Neural cell (in vitro differentiated cells): ENCODE results near the gene TRAPPC3. TPM values are rescaled to one million over a fixed set of nuclear protein-coding genes. Genes with fewer than 3 reads are reported as not detected.

Source experiments
- H2AFZ ChIP-seq: fragments of 200-600, 300-800 bp; sonication (generic), shearing (Covaris generic); 2 replicates; pipeline ENCODE4 v1.6.0; 2014; ENCODE audit warnings: low read depth, mild to moderate bottlenecking, antibody characterized with exemption, low read length, moderate library complexity
- H3F3A ChIP-seq: fragments of 200-600 bp; shearing (Covaris generic); 2 replicates; pipeline ENCODE4 v1.6.1; 2016; ENCODE audit warnings: mild to moderate bottlenecking, moderate library complexity, mixed read lengths, antibody characterized with exemption, low read length; ENCODE audit not compliant: insufficient read depth, poor library complexity, severe bottlenecking
- H3K27ac ChIP-seq: fragments of 200-600, 300-800 bp; sonication (generic), shearing (Covaris generic); 2 replicates; pipeline ENCODE4 v1.5.1; 2014; ENCODE audit warnings: mild to moderate bottlenecking, low read length, moderate library complexity
- H3K27me3 ChIP-seq: fragments of 300-800, 200-600 bp; sonication (generic), shearing (Covaris generic); 2 replicates; pipeline ENCODE4 v1.6.0; 2014; ENCODE audit warnings: mild to moderate bottlenecking, low read depth, low read length, moderate library complexity; ENCODE audit not compliant: insufficient read depth
- H3K36me3 ChIP-seq: fragments of 300-800, 200-600 bp; sonication (generic), shearing (Covaris generic); 2 replicates; pipeline ENCODE4 v1.5.1; 2014; ENCODE audit warnings: mild to moderate bottlenecking, antibody characterized with exemption, low read length, moderate library complexity; ENCODE audit not compliant: insufficient read depth
- H3K4me2 ChIP-seq: fragments of 300-800, 200-600 bp; sonication (generic), shearing (Covaris generic); 2 replicates; pipeline ENCODE4 v1.6.0; 2014; ENCODE audit warnings: mild to moderate bottlenecking, low read length
- H3K4me3 ChIP-seq: fragments of 300-800, 200-600 bp; sonication (generic), shearing (Covaris generic); 2 replicates; pipeline ENCODE4 v1.5.1; 2014; ENCODE audit warnings: mild to moderate bottlenecking, low read length, moderate library complexity
- H3K79me2 ChIP-seq: fragments of 200-600 bp; shearing (Covaris generic); replicated peaks from 2 replicates; pipeline ENCODE4 v1.6.0; 2014; ENCODE audit warnings: mild to moderate bottlenecking, low read length, moderate library complexity; ENCODE audit not compliant: insufficient read depth
- H3K9ac ChIP-seq: fragments of 300-800, 200-600 bp; sonication (generic), shearing (Covaris generic); 2 replicates; pipeline ENCODE4 v1.6.1; 2016; ENCODE audit warnings: mild to moderate bottlenecking, low read length, mixed read lengths
- H3K9me2 ChIP-seq: fragments of 200-600 bp; shearing (Covaris generic); 2 replicates; pipeline ENCODE4 v1.6.1; 2016; ENCODE audit warnings: mild to moderate bottlenecking, low read length, mixed read lengths; ENCODE audit not compliant: insufficient read depth
- H3K9me3 ChIP-seq: fragments of 200-600, 300-800 bp; sonication (generic), shearing (Covaris generic); 2 replicates; pipeline ENCODE4 v1.6.1; 2016; ENCODE audit warnings: mild to moderate bottlenecking, mixed run types, low read length, moderate library complexity, mixed read lengths
- H4K20me1 ChIP-seq: fragments of 200-600 bp; shearing (Covaris generic); 2 replicates; pipeline ENCODE4 v1.6.1; 2016; ENCODE audit warnings: mild to moderate bottlenecking, mixed run types; ENCODE audit not compliant: insufficient read depth
- EP300 ChIP-seq: fragments of 450-650 bp; conservative IDR thresholded peaks from 2 replicates; pipeline ENCODE4 v1.6.1; 2014; ENCODE audit warnings: antibody characterized with exemption, mild to moderate bottlenecking, moderate library complexity; ENCODE audit not compliant: poor library complexity, severe bottlenecking
- EZH2 ChIP-seq: fragments of 200-600, 300-800 bp; shearing (Covaris generic), sonication (generic); IDR thresholded peaks from 2 replicates; pipeline ENCODE4 v1.6.1; 2014; ENCODE audit warnings: antibody characterized with exemption, low read length, borderline replicate concordance, mild to moderate bottlenecking; ENCODE audit not compliant: insufficient read depth, poor library complexity, severe bottlenecking
- MXI1 ChIP-seq: fragments of 450-650 bp; conservative IDR thresholded peaks from 2 replicates; pipeline ENCODE4 v1.6.1; 2014; ENCODE audit warnings: antibody characterized with exemption, mild to moderate bottlenecking; ENCODE audit not compliant: poor library complexity, severe bottlenecking
- POLR2AphosphoS5 ChIP-seq: IDR thresholded peaks from 2 replicates; pipeline ENCODE4 v1.6.1; 2012
- RAD21 ChIP-seq: fragments of 450-650 bp; conservative IDR thresholded peaks from 2 replicates; pipeline ENCODE4 v1.6.1; 2014; ENCODE audit warnings: antibody characterized with exemption, mild to moderate bottlenecking, moderate library complexity
- SMC3 ChIP-seq: fragments of 450-650 bp; conservative IDR thresholded peaks from 2 replicates; pipeline ENCODE4 v1.6.1; 2014; ENCODE audit warnings: antibody characterized with exemption, mild to moderate bottlenecking, moderate library complexity; ENCODE audit not compliant: poor library complexity
- TAF1 ChIP-seq: IDR thresholded peaks from 2 replicates; pipeline ENCODE4 v1.6.1; 2012; ENCODE audit warnings: low read depth
- polyA plus RNA-seq: library from polyadenylated mRNA; depleted of rRNA; stranded (reverse); fragments of >200 nt; gene quantifications from 2 replicates; pipeline ENCODE4 v1.2.3, GENCODE V29; 2014
- TF ChIP-seq, protein P1 (sequence below): fragments of 450-650 bp; IDR thresholded peaks from 2 replicates; pipeline ENCODE4 v1.5.1; 2014; ENCODE audit warnings: antibody characterized with exemption, mild to moderate bottlenecking, moderate library complexity; ENCODE audit not compliant: poor library complexity, severe bottlenecking
- TF ChIP-seq, protein P2 (sequence below): IDR thresholded peaks from 2 replicates; pipeline ENCODE4 v1.6.1; 2012; ENCODE audit warnings: borderline replicate concordance

TRAPPC3 gene
- polyA plus RNA-seq, 1 donor from 2014 or later, result 278 TPM

DNA sequence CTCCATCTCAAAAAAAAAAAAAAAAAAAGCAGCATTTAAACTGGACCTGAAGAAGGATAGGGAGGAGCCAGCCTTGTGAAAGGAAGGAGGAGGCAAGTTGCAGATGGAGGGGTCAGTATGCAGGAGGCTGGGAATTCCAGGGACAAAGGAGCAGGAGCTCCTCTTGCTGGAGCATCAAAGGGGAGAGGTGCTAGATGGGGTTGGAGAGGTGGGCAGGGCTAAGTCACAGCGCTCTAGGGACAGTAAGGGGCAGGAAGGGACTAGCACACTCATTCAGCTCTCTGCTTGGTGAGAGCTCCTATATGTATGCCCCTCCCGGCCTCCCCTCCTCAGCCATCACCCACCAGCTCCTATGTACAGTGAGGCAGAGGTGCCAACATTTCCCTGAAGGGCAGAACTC is 33.4 kb upstream of the TRAPPC3 start:
- Histone ChIP-seq H4K20me1 (no peaks in the 10 kb centered on the region), H2AFZ (no peak overlapping the region), H3K79me2 (no peaks in the 10 kb centered on the region), H3K4me3 (no peak overlapping the region), H3K27me3 (no peaks in the 10 kb centered on the region), H3K27ac (no peak overlapping the region), H3K9ac (no peak overlapping the region), H3K4me2 (no peak overlapping the region), H3K9me2 (no peaks in the 10 kb centered on the region), H3K9me3 (no peaks in the 10 kb centered on the region), H3K36me3 (peaks cover 4% of the 10 kb centered on the region), H3F3A (no peaks in the 10 kb centered on the region)
- TF ChIP-seq TAF1 (no peak), SMC3 (no peak), RAD21 (no peak), POLR2AphosphoS5 (no peak), EZH2 (no peak), MXI1 (no peak)
- TF ChIP-seq, protein P1, sequence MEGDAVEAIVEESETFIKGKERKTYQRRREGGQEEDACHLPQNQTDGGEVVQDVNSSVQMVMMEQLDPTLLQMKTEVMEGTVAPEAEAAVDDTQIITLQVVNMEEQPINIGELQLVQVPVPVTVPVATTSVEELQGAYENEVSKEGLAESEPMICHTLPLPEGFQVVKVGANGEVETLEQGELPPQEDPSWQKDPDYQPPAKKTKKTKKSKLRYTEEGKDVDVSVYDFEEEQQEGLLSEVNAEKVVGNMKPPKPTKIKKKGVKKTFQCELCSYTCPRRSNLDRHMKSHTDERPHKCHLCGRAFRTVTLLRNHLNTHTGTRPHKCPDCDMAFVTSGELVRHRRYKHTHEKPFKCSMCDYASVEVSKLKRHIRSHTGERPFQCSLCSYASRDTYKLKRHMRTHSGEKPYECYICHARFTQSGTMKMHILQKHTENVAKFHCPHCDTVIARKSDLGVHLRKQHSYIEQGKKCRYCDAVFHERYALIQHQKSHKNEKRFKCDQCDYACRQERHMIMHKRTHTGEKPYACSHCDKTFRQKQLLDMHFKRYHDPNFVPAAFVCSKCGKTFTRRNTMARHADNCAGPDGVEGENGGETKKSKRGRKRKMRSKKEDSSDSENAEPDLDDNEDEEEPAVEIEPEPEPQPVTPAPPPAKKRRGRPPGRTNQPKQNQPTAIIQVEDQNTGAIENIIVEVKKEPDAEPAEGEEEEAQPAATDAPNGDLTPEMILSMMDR, result no peak

DNA sequence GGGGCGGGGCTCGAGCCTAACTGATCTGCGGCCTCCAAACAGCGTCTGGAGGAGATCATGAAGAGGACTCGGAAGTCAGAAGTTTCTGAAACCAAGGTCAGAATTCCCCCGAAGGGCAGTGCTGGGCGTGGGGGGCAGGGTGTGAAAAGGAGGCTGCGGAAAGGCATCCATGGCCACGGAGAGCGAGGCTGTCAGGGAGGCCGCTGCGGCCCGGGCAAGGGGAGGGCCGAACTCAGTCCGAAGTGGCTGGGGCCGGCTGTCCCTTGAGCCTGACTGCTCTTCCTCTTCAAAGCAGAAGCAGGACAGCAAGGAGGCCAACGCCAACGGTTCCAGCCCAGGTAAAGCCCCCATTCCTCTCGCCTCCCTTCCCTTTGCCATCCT is 29.9 kb upstream of the TRAPPC3 start:
- Histone ChIP-seq H4K20me1 (peaks cover 4% of the 10 kb centered on the region), H3K4me3 (no peak overlapping the region), H3K36me3 (peaks cover 4% of the 10 kb centered on the region), H3K9me3 (no peaks in the 10 kb centered on the region), H3F3A (no peaks in the 10 kb centered on the region), H3K27me3 (no peaks in the 10 kb centered on the region), H3K9me2 (no peaks in the 10 kb centered on the region), H3K4me2 (no peak overlapping the region), H3K79me2 (no peaks in the 10 kb centered on the region), H3K9ac (no peak overlapping the region), H3K27ac (no peak overlapping the region), H2AFZ (no peak overlapping the region)
- TF ChIP-seq, protein P1, result no peak
- TF ChIP-seq SMC3 (no peak), EP300 (no peak), TAF1 (no peak), POLR2AphosphoS5 (no peak), EZH2 (no peak), RAD21 (no peak), MXI1 (no peak)
- TF ChIP-seq, protein P2, sequence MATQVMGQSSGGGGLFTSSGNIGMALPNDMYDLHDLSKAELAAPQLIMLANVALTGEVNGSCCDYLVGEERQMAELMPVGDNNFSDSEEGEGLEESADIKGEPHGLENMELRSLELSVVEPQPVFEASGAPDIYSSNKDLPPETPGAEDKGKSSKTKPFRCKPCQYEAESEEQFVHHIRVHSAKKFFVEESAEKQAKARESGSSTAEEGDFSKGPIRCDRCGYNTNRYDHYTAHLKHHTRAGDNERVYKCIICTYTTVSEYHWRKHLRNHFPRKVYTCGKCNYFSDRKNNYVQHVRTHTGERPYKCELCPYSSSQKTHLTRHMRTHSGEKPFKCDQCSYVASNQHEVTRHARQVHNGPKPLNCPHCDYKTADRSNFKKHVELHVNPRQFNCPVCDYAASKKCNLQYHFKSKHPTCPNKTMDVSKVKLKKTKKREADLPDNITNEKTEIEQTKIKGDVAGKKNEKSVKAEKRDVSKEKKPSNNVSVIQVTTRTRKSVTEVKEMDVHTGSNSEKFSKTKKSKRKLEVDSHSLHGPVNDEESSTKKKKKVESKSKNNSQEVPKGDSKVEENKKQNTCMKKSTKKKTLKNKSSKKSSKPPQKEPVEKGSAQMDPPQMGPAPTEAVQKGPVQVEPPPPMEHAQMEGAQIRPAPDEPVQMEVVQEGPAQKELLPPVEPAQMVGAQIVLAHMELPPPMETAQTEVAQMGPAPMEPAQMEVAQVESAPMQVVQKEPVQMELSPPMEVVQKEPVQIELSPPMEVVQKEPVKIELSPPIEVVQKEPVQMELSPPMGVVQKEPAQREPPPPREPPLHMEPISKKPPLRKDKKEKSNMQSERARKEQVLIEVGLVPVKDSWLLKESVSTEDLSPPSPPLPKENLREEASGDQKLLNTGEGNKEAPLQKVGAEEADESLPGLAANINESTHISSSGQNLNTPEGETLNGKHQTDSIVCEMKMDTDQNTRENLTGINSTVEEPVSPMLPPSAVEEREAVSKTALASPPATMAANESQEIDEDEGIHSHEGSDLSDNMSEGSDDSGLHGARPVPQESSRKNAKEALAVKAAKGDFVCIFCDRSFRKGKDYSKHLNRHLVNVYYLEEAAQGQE, result no peak
